Measurements from ENCODE around the gene CDKL4. TPM values are rescaled to one million over a fixed set of nuclear protein-coding genes. Genes with fewer than 3 reads are reported as not detected.

The CDKL4 gene
- total and polyA plus RNA-seq, 2 of the 13 experiments (the other 11 are each of a cell fraction or from before 2014, with no cell fraction given): 0.29 to 0.50 TPM

DNA sequence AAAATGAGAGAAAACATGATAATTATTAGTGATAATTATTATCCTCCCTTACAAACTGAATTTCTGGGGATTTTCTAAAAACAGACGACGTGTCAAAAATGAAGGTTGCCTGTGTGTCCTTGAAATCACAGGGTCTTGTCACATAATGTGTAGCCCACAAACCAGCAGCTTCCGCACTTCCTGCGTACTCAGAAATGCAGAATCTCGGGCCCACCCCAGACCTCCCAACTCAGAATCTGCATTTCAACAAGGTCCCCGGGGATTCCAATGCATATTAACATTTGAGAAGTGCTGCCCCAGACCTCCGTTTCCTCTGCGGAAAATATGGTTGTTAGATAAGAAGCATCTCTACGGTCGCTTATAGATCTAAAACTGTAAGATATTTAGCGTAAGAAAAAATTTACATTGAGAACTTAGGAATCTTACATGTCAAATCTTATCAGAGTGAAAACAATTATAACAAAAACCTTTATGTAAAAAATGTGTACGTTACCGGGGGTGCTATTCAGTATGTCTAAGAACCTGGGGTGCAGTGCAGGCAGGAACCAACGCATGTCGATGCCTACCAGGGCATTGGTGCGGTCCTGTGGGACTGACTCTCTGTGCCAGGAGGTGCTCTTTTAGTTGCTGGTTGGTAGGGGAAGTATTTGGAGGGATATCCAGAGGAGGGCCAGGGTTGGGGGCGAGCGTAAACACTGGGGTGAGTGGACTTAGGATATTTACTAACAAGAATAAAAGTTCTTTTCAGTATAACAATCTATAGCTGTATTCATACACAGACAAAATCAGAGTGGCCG, 15.2 kb downstream of the CDKL4 start (continued):
- TF ChIP-seq, protein P1, sequence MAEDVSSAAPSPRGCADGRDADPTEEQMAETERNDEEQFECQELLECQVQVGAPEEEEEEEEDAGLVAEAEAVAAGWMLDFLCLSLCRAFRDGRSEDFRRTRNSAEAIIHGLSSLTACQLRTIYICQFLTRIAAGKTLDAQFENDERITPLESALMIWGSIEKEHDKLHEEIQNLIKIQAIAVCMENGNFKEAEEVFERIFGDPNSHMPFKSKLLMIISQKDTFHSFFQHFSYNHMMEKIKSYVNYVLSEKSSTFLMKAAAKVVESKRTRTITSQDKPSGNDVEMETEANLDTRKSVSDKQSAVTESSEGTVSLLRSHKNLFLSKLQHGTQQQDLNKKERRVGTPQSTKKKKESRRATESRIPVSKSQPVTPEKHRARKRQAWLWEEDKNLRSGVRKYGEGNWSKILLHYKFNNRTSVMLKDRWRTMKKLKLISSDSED (CRISPR knock-in tag; IDR thresholded peaks at IDR 0.05): no peak
- TF ChIP-seq ZFX (CRISPR knock-in tag; IDR thresholded peaks at IDR 0.05; ENCODE audit: low read depth) (peak; percentile 3; the same call in 1 of the 2 replicates), RXRA (CRISPR knock-in tag; IDR thresholded peaks at IDR 0.05) (no peak), ZFP82 (CRISPR knock-in tag; IDR thresholded peaks at IDR 0.05; ENCODE audit: borderline replicate concordance) (peak; percentile 87; the same call in 1 of the 2 replicates), ZNF207 (IDR thresholded peaks at IDR 0.05; ENCODE audit: borderline replicate concordance) (no peak), ZFP1 (CRISPR knock-in tag; IDR thresholded peaks at IDR 0.05) (peak; percentile 9; the same call in 1 of the 2 replicates), ZNF264 (CRISPR knock-in tag; IDR thresholded peaks at IDR 0.05) (no peak), PRDM4 (CRISPR knock-in tag; IDR thresholded peaks at IDR 0.05; ENCODE audit: borderline replicate concordance) (no peak), NFRKB (IDR thresholded peaks at IDR 0.05) (no peak), SNAI1 (CRISPR knock-in tag; IDR thresholded peaks at IDR 0.05; ENCODE audit: borderline replicate concordance) (0 out of 2 replicates have a peak, but pooled peaks have one; percentile 43), NCOR1 (IDR thresholded peaks at IDR 0.05; ENCODE audit: borderline replicate concordance, low read length) (0 out of 2 replicates have a peak, but pooled peaks have one; percentile 13), HIVEP1 (CRISPR knock-in tag; IDR thresholded peaks at IDR 0.05) (0 out of 2 replicates have a peak, but pooled peaks have one; percentile 40), ZNF646 (CRISPR knock-in tag; IDR thresholded peaks at IDR 0.05) (peak; percentile 70; the same call in 1 of the 2 replicates), ZNF567 (CRISPR knock-in tag; IDR thresholded peaks at IDR 0.05; ENCODE audit: borderline replicate concordance) (0 out of 2 replicates have a peak, but pooled peaks have one; percentile 30), DMAP1 (CRISPR knock-in tag; IDR thresholded peaks at IDR 0.05) (peak; percentile 7; the same call in 1 of the 2 replicates), ZNF816 (CRISPR knock-in tag; IDR thresholded peaks at IDR 0.05; ENCODE audit: borderline replicate concordance) (peak; percentile 68; the same call in 1 of the 2 replicates)
- TF ChIP-seq, protein P2, sequence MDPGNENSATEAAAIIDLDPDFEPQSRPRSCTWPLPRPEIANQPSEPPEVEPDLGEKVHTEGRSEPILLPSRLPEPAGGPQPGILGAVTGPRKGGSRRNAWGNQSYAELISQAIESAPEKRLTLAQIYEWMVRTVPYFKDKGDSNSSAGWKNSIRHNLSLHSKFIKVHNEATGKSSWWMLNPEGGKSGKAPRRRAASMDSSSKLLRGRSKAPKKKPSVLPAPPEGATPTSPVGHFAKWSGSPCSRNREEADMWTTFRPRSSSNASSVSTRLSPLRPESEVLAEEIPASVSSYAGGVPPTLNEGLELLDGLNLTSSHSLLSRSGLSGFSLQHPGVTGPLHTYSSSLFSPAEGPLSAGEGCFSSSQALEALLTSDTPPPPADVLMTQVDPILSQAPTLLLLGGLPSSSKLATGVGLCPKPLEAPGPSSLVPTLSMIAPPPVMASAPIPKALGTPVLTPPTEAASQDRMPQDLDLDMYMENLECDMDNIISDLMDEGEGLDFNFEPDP (CRISPR knock-in tag; conservative IDR thresholded peaks at IDR 0.05): 0 out of 2 replicates have a peak, but pooled peaks have one; percentile 63

All from HepG2 (cell line).